H1 (cell line): ENCODE results near the gene TP63. TPM values are rescaled to one million over a fixed set of nuclear protein-coding genes. Genes with fewer than 3 reads are reported as not detected.

ENCODE experiments used
- CTCF ChIA-PET: fragments of 300-600 bp; sonication (Branson Sonifier 250); formaldehyde crosslinking; loops from one replicate; lab custom pipeline; 2021; ENCODE audit not compliant: partially characterized antibody; lab: Charles Lee
- POLR2A ChIA-PET: fragments of 300-600 bp; sonication (Branson Sonifier 250); formaldehyde crosslinking; loops from one replicate; lab custom pipeline; 2021; ENCODE audit warnings: inconsistent platforms; ENCODE audit not compliant: partially characterized antibody; lab: Charles Lee
- DNase-seq, 2 experiments: peaks; one replicate each; pipeline versions ENCODE4 v3.0.0 to v3.0.0-alpha.2; 2010 to 2022; ENCODE audit warnings: low spot score in 2 of 2, low read depth in 1 of 2, mixed read lengths in 1 of 2
- FAIRE-seq: peaks from 2 replicates; lab custom pipeline; 2011; peaks lifted over from hg19 to GRCh38; lab: Jason Lieb, UNC
- H2AFZ ChIP-seq: 2 replicates; pipeline ENCODE4 v1.8.1; 2012; ENCODE audit warnings: low read length, inconsistent platforms
- H2AK5ac ChIP-seq: 2 replicates; pipeline ENCODE4 v1.6.1; 2013; ENCODE audit warnings: low read depth, low read length
- H2BK120ac ChIP-seq: replicated peaks from 2 replicates; pipeline ENCODE3; 2013; ENCODE audit warnings: low read depth, low read length, inconsistent platforms
- H2BK12ac ChIP-seq: 2 replicates; pipeline ENCODE4 v1.6.1; 2013; ENCODE audit warnings: low read depth, low read length
- H2BK15ac ChIP-seq: 2 replicates; pipeline ENCODE4 v1.6.1; 2013; ENCODE audit warnings: low read length
- H2BK20ac ChIP-seq: 2 replicates; pipeline ENCODE4 v1.6.1; 2013; ENCODE audit warnings: low read length
- H2BK5ac ChIP-seq: 2 replicates; pipeline ENCODE4 v1.6.1; 2013; ENCODE audit warnings: low read depth, low read length
- H3K14ac ChIP-seq: 2 replicates; pipeline ENCODE4 v1.6.1; 2013; ENCODE audit warnings: inconsistent platforms; ENCODE audit not compliant: insufficient read length
- H3K18ac ChIP-seq: 2 replicates; pipeline ENCODE4 v1.6.1; 2013; ENCODE audit warnings: low read length; ENCODE audit errors: extremely low read depth
- H3K23ac ChIP-seq: 2 replicates; pipeline ENCODE4 v1.6.1; 2013; ENCODE audit warnings: inconsistent platforms; ENCODE audit not compliant: insufficient read length
- H3K23me2 ChIP-seq: 2 replicates; pipeline ENCODE4 v1.6.1; 2013; ENCODE audit warnings: low read depth, low read length
- H3K27ac ChIP-seq: 2 replicates; pipeline ENCODE4 v1.6.1; 2011; ENCODE audit warnings: low read depth, low read length, inconsistent platforms
- H3K27me3 ChIP-seq, 4 experiments: replicated peaks in 1 of 4; 1 replicate in 1 of 4; 2 replicates in 3 of 4; pipeline versions ENCODE4 v1.6.1 to v1.8.1; 2011 to 2013; ENCODE audit warnings: low read length in 3 of 4, mild to moderate bottlenecking in 3 of 4, inconsistent platforms in 2 of 4, mixed read lengths in 2 of 4, moderate library complexity in 1 of 4; ENCODE audit not compliant: control insufficient read depth in 3 of 4, insufficient read depth in 3 of 4; ENCODE audit errors: extremely low read depth in 1 of 4
- H3K36me3 ChIP-seq, 4 experiments: 2 replicates each; pipeline versions ENCODE4 v1.6.1 to v1.8.1; 2011 to 2013; ENCODE audit warnings: mild to moderate bottlenecking in 4 of 4, low read length in 3 of 4, moderate library complexity in 2 of 4, control low read depth in 1 of 4, inconsistent platforms in 1 of 4; ENCODE audit not compliant: insufficient read depth in 4 of 4, control insufficient read depth in 2 of 4
- H3K4ac ChIP-seq: replicated peaks from 2 replicates; pipeline ENCODE3; 2013; ENCODE audit warnings: low read length, low read depth, mixed read lengths, inconsistent platforms; ENCODE audit not compliant: insufficient read length
- H3K4me1 ChIP-seq, 4 experiments: replicated peaks in 1 of 4; 1 replicate in 1 of 4; 2 replicates in 3 of 4; pipeline versions ENCODE4 v1.6.1 to v1.8.1; 2011 to 2013; ENCODE audit warnings: low read length in 3 of 4, inconsistent platforms in 2 of 4, mixed read lengths in 1 of 4; ENCODE audit not compliant: insufficient read depth in 4 of 4, control insufficient read depth in 3 of 4
- H3K4me2 ChIP-seq, 2 experiments: 2 replicates each; pipeline versions ENCODE4 v1.6.1 to v1.8.1; 2011 to 2013; ENCODE audit warnings: low read depth in 2 of 2, low read length in 2 of 2, control low read depth in 1 of 2, inconsistent platforms in 1 of 2, mild to moderate bottlenecking in 1 of 2; ENCODE audit not compliant: insufficient read depth in 1 of 2
- H3K4me3 ChIP-seq, 4 experiments: fragments of 200-600, 300-600 bp in 1 of 4; sonication (generic), shearing (Covaris generic), sonication (Bioruptor Twin) in 1 of 4; 2 replicates each; pipeline versions ENCODE4 v1.5.1 to v1.8.1; 2011 to 2016; ENCODE audit warnings: low read length in 4 of 4, low read depth in 3 of 4, control low read depth in 2 of 4, inconsistent platforms in 2 of 4, mild to moderate bottlenecking in 2 of 4, mixed read lengths in 1 of 4, moderate library complexity in 1 of 4; ENCODE audit not compliant: insufficient read depth in 2 of 4; ENCODE audit errors: extremely low read depth in 1 of 4
- H3K56ac ChIP-seq: replicated peaks from 2 replicates; pipeline ENCODE3; 2013; ENCODE audit warnings: low read depth, mild to moderate bottlenecking, mixed read lengths, low read length, inconsistent platforms; ENCODE audit not compliant: insufficient read length
- H3K79me1 ChIP-seq: 2 replicates; pipeline ENCODE4 v1.6.1; 2013; ENCODE audit warnings: low read depth, low read length, control low read depth
- H3K79me2 ChIP-seq, 2 experiments: 2 replicates each; pipeline versions ENCODE4 v1.6.1 to v1.8.1; 2012 to 2013; ENCODE audit warnings: low read length in 2 of 2, mild to moderate bottlenecking in 2 of 2, inconsistent platforms in 1 of 2; ENCODE audit not compliant: insufficient read depth in 2 of 2, control insufficient read depth in 1 of 2
- H3K9ac ChIP-seq, 4 experiments: replicated peaks in 1 of 4; 1 replicate in 1 of 4; 2 replicates in 3 of 4; pipeline versions ENCODE4 v1.6.1 to v1.8.1; 2011 to 2013; ENCODE audit warnings: low read depth in 3 of 4, low read length in 3 of 4, control low read depth in 2 of 4, mild to moderate bottlenecking in 2 of 4, moderate library complexity in 2 of 4, inconsistent platforms in 1 of 4; ENCODE audit errors: extremely low read depth in 1 of 4
- H3K9me3 ChIP-seq, 2 experiments: 2 replicates each; pipeline versions ENCODE4 v1.6.1 to v1.8.1; 2012 to 2013; ENCODE audit warnings: mild to moderate bottlenecking in 2 of 2, moderate library complexity in 2 of 2, control low read depth in 1 of 2, inconsistent platforms in 1 of 2, low read depth in 1 of 2, low read length in 1 of 2, mixed read lengths in 1 of 2; ENCODE audit not compliant: insufficient read depth in 2 of 2
- H4K20me1 ChIP-seq, 2 experiments: replicated peaks in 1 of 2; 2 replicates each; pipeline versions ENCODE3 to v1.8.1; 2011 to 2013; ENCODE audit warnings: inconsistent platforms in 2 of 2, low read length in 2 of 2, mild to moderate bottlenecking in 1 of 2; ENCODE audit not compliant: insufficient read depth in 2 of 2, control insufficient read depth in 1 of 2
- H4K5ac ChIP-seq: 2 replicates; pipeline ENCODE4 v1.6.1; 2013; ENCODE audit warnings: low read length, low read depth, mixed read lengths, inconsistent platforms; ENCODE audit not compliant: insufficient read length
- H4K8ac ChIP-seq: 2 replicates; pipeline ENCODE4 v1.8.0; 2013; ENCODE audit warnings: mild to moderate bottlenecking, moderate library complexity, low read length, inconsistent platforms; ENCODE audit not compliant: insufficient read depth; ENCODE audit errors: extremely low read depth
- H4K91ac ChIP-seq: replicated peaks from 2 replicates; pipeline ENCODE3; 2013; ENCODE audit warnings: low read length, mixed read lengths, inconsistent platforms; ENCODE audit not compliant: insufficient read length
- RNF2 ChIP-seq: fragments of 200-900, 300-1000 bp; sonication (generic); IDR thresholded peaks from 2 replicates; pipeline ENCODE4 v1.7.1; 2016; ENCODE audit warnings: borderline replicate concordance, low read depth, mild to moderate bottlenecking, antibody characterized with exemption, low read length; ENCODE audit not compliant: poor library complexity, severe bottlenecking; ENCODE audit errors: missing control alignments
- WGBS, 2 experiments: shearing (Covaris generic) in 1 of 2; methylation state at CpG; one replicate each; pipeline versions ENCODE4 v1.1.6 to v1.1.7; 2013 to 2015; ENCODE audit warnings: low lambda C conversion rate in 2 of 2, mixed read lengths in 2 of 2, inconsistent platforms in 1 of 2, low coverage in 1 of 2, missing lambda C conversion rate in 1 of 2; ENCODE audit not compliant: insufficient replicate concordance in 2 of 2, insufficient coverage in 1 of 2, insufficient read length in 1 of 2; ENCODE audit errors: extremely low coverage in 1 of 2, missing lambda C conversion rate in 1 of 2; 5-methylcytosine and 5-hydroxymethylcytosine counted together
- polyA plus RNA-seq, 7 experiments: library from polyadenylated mRNA; depleted of rRNA in 3 of 7; stranded (reverse) in 5 of 7; unstranded in 2 of 7; fragments of >200 nt in 5 of 7; fragments of 200-250 nt in 2 of 7; gene quantifications; 1 replicate in 5 of 7; 2 replicates in 1 of 7; 4 replicates in 1 of 7; pipeline versions ENCODE4 v1.2.1 to v1.2.3, GENCODE V29; 2011 to 2013; ENCODE audit warnings: missing spikeins in 2 of 7, mixed read lengths in 2 of 7
- total RNA-seq: library from RNA; stranded (reverse); fragmentation: NEBNext Ultra II Directional; extraction: Animal tissue kit (Norgen Biotek cat#: 25700); gene quantifications from 2 replicates; pipeline ENCODE4 v1.2.1, GENCODE V29; 2021

Gene TP63
- total and polyA plus RNA-seq, 2 of the 8 experiments (the other 6 are each of a cell fraction or from before 2014, with no cell fraction given): not detected

GRCh38 chr3:189690237-189690636 lies 59.0 kb downstream of the TP63 start:
- no peak overlapping the region for H3K9ac ChIP-seq
- H2BK20ac ChIP-seq: no peak overlapping the region
- H3K27me3 ChIP-seq: no peaks in the 10 kb centered on the region
- H3K4me1 ChIP-seq: no peaks in the 10 kb centered on the region
- no peak overlapping the region for H4K91ac ChIP-seq
- no peak overlapping the region for H3K4ac ChIP-seq
- no peak overlapping the region for H3K14ac ChIP-seq
- no peaks in the 10 kb centered on the region for H3K23me2 ChIP-seq
- no peaks in the 10 kb centered on the region for H3K79me2 ChIP-seq
- H2BK120ac ChIP-seq: no peak overlapping the region
- no peak overlapping the region for H4K8ac ChIP-seq
- H2BK15ac ChIP-seq: no peak overlapping the region
- no peaks in the 10 kb centered on the region for H4K20me1 ChIP-seq
- H3K23ac ChIP-seq: no peak overlapping the region
- no peak for TF ChIP-seq RNF2
- no peak overlapping the region for H2BK5ac ChIP-seq
- H3K36me3 ChIP-seq: no peaks in the 10 kb centered on the region
- no peaks in the 10 kb centered on the region for H3K79me1 ChIP-seq
- no peak overlapping the region for H3K27ac ChIP-seq
- no peak overlapping the region for H2AFZ ChIP-seq
- H2AK5ac ChIP-seq: no peak overlapping the region
- no peak overlapping the region for H3K4me2 ChIP-seq
- H3K56ac ChIP-seq: no peak overlapping the region
- no peaks in the 10 kb centered on the region for H3K9me3 ChIP-seq
- no peak for FAIRE-seq
- WGBS, 2 experiments: 74% methylated on average over 1 of the region's 1 CpG; no CpG with 5 or more reads in 1 of the 2 experiments
- H4K5ac ChIP-seq: no peak overlapping the region
- no peak overlapping the region for H2BK12ac ChIP-seq
- POLR2A ChIA-PET: no interaction called here
- H3K18ac ChIP-seq: no peak overlapping the region
- CTCF ChIA-PET: interaction anchor here (0.6 to 7.1 kb wide), 3 partner anchors 14 to 567 kb away, joined by 3 to 68 read pairs (median 3); no protein-coding TSS in a partner anchor
- H3K4me3 ChIP-seq: no peak overlapping the region
- DNase-seq: no peak
